ENCODE results near the gene KLC1. TPM values are rescaled to one million over a fixed set of nuclear protein-coding genes. Genes with fewer than 3 reads are reported as not detected.

The KLC1 gene
- total RNA-seq, 4 donors from 2014 or later, result 236 to 340 (median 281) TPM

DNA sequence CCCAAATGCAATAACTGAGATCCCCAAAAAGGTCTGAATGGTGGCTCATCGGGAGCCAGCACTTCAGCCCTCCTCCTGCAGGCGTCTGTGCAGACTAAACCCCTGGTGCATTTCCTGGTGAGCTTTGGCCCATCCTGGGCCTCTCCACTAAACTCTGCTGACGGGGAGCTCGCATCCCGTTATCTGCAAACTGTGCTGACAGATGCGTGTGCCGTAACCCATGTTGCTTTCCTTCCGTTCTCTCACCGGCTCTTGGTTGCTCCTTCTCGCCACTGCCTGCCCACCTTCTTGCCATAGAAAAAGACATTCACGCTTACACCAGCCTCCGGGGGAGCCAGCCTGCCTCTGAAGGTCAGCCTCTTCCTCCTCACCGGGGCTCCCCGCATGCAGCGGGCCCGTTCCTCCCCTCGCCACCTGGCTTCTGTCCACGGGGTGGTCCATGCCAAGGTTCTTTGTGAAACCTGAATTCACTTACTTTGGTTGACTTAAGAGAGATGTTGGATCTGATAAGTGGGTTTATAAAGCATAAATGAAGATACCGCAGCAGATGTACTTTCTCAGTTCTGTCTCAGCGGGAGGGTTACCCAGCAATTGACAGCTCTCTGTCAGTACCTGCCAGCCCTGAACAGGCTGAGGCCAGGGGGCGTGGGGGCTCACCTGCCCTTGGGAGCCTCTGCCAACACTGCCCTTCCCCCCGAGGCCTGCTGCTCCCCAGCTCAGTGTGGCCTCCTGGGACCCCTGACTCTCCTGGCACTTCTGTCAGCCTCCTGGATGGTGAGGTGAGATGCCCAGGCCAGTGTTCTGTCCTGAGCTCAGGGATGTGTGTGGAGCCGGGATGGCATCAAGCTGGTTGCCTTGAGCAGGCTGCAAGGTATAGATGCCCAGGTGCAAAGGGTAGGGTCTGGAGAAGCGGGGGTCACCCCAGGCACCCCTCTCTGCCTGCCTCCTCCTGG, 100.8 kb downstream of the KLC1 start:
- 87% methylated on average over 21 to 23 of the region's 24 CpGs for WGBS, 2 donors
- no peaks in the 10 kb centered on the region for H3K27me3 ChIP-seq
- peaks cover 19 to 29% of the 10 kb centered on the region in 2 donors for H3K4me1 ChIP-seq
- no peak for DNase-seq
- H3K4me3 ChIP-seq (replicated peaks in 1 of 3), result no peak overlapping the region
- H3K36me3 ChIP-seq, result peaks cover 21 to 30% of the 10 kb centered on the region in 2 donors
- TF ChIP-seq, protein P1, sequence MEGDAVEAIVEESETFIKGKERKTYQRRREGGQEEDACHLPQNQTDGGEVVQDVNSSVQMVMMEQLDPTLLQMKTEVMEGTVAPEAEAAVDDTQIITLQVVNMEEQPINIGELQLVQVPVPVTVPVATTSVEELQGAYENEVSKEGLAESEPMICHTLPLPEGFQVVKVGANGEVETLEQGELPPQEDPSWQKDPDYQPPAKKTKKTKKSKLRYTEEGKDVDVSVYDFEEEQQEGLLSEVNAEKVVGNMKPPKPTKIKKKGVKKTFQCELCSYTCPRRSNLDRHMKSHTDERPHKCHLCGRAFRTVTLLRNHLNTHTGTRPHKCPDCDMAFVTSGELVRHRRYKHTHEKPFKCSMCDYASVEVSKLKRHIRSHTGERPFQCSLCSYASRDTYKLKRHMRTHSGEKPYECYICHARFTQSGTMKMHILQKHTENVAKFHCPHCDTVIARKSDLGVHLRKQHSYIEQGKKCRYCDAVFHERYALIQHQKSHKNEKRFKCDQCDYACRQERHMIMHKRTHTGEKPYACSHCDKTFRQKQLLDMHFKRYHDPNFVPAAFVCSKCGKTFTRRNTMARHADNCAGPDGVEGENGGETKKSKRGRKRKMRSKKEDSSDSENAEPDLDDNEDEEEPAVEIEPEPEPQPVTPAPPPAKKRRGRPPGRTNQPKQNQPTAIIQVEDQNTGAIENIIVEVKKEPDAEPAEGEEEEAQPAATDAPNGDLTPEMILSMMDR (IDR thresholded peaks at IDR 0.05), result no peak
- TF ChIP-seq POLR2A (IDR thresholded peaks at IDR 0.05), result no peak
- peak overlapping the region; percentile 26 to 92 (median 92) for H3K27ac ChIP-seq
- intact Hi-C loops (cut with DNase I), result no loop called here
- no peaks in the 10 kb centered on the region for H3K9me3 ChIP-seq

DNA sequence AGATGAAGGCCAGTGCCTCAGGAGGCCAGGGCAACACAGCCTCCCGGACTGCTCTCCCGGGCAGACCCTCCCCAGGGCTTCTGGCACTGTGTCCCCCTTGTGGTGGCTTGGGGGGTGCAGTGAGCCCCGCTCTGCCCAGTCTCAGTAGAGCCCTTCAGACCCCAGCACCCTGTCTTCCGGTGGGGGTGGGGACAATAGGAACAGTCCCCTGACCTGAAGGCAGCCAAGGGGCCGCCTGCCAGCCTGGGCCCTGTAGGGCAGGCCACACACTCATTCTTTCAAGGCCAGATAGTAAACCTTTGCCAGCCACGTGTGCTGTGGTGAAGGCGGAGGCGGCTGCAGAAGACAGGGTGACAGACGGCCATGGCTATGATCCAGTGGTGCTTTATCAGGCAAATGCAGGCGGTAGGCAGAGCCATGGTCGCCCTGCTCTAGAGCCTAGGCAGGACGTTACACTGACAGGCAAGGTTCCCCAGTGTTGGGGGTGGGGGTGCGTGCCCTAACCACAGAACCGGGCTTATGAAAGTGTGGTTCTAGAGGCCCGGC, 101.6 kb downstream of the KLC1 start:
- TF ChIP-seq, protein P1 (IDR thresholded peaks at IDR 0.05), result no peak
- TF ChIP-seq POLR2A (IDR thresholded peaks at IDR 0.05), result no peak
- H3K27me3 ChIP-seq, result no peaks in the 10 kb centered on the region
- peaks cover 22 to 31% of the 10 kb centered on the region in 2 donors for H3K36me3 ChIP-seq
- no peak overlapping the region for H3K4me3 ChIP-seq (replicated peaks in 1 of 3)
- no peak for DNase-seq
- H3K9me3 ChIP-seq, result no peaks in the 10 kb centered on the region
- 83 to 90% methylated on average over 7 to 10 of the region's 15 CpGs for WGBS, 2 donors
- H3K27ac ChIP-seq, result peak overlapping the region in 2 of 3 donors; percentile 92
- intact Hi-C loops (cut with DNase I), result no loop called here
- peaks cover 19 to 35% of the 10 kb centered on the region in 2 donors for H3K4me1 ChIP-seq

DNA sequence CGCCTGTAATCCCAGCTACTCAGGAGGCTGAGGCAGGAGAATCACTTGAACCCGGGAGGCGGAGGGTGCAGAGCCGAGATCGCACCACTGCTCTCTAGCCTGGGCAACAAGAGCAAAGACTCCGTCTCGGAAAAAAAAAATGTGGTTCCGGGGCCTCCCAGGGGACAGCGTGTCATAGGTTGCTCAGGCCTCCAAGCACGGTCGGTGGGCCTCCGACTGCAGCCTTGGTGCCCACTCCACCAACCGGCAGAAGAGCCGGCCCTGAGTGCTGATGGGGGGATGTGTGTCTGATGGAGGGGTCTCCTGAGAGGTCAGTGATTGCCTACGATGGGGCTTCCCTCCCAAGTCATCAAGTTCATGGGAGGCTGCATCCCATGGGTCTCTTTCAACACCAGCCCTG, 102.5 kb downstream of the KLC1 start:
- TF ChIP-seq, protein P1 (IDR thresholded peaks at IDR 0.05), result no peak
- TF ChIP-seq POLR2A (IDR thresholded peaks at IDR 0.05), result no peak
- H3K4me1 ChIP-seq, result peaks cover 25 to 44% of the 10 kb centered on the region in 2 donors
- 89 to 95% methylated on average over 14 to 15 of the region's 15 CpGs for WGBS, 2 donors
- intact Hi-C loops (cut with DNase I), result no loop called here
- no peak for DNase-seq
- no peak overlapping the region for H3K27ac ChIP-seq
- peaks cover 31% of the 10 kb centered on the region in 2 donors for H3K36me3 ChIP-seq
- no peak overlapping the region for H3K4me3 ChIP-seq (replicated peaks in 1 of 3)
- no peaks in the 10 kb centered on the region for H3K27me3 ChIP-seq
- no peaks in the 10 kb centered on the region for H3K9me3 ChIP-seq

DNA sequence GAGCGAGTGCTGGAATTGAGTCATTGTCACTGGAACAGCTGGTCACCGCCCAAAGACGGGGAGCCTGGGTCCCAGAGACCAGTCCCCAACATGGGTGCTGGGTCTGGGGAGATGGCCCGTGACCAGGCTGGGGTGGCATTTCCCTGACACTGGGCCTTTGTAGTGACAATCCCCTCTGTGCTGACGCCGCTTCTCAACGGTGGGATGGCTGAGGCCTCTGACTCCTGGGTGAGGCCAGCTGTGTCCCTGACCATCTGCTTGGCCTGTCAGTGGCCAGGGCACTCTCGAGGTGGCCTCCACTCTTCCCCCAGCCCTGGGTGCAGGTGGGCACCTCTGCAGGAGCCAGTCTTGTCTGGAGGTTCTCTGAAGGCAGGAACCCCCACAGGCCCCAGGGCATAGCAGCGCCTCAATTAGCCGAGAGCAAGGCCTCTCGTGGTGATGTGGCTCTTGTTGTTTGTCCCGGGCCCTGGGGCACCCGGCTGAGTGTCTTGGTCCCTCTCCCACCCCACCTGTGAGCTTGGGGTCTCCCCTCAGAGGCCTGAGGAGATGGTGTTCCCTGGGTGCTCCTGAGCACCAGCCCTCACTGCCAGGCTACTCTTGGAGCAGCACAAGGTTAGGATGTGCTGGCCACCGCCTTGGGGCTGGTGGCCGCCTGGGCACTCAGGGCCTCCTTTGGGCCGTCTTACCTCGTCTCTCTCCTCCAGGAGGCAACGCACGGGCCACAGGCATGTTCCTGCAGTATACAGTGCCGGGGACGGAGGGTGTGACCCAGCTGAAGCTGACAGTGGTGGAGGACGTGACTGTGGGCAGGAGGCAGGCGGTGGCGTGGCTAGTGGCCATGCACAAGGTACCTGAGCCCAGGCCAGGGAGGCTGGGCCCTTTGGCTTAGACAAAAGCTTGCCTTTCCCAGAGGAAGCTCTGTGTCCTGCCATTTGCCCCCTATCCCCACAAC, 103.2 kb downstream of the KLC1 start:
- intact Hi-C loops (cut with DNase I), result no loop called here
- TF ChIP-seq, protein P1 (IDR thresholded peaks at IDR 0.05), result no peak
- H3K36me3 ChIP-seq, result peaks cover 31 to 32% of the 10 kb centered on the region in 2 donors
- H3K4me1 ChIP-seq, result peaks cover 30 to 51% of the 10 kb centered on the region in 2 donors
- no peaks in the 10 kb centered on the region for H3K9me3 ChIP-seq
- DNase-seq, result no peak
- H3K27ac ChIP-seq, result no peak overlapping the region
- no peaks in the 10 kb centered on the region for H3K27me3 ChIP-seq
- H3K4me3 ChIP-seq (replicated peaks in 1 of 3), result no peak overlapping the region
- 82 to 90% methylated on average over 10 to 21 of the region's 24 CpGs for WGBS, 2 donors
